Right ventricle myocardium superior (tissue), 1 donor: ENCODE measurements around the gene CDR2. TPM values are rescaled to one million over a fixed set of nuclear protein-coding genes. Genes with fewer than 3 reads are reported as not detected.
"Not testable (repeated sequence)": the region's sequence is repeated elsewhere in the genome, so short reads cannot be mapped to it uniquely, and the experiment has no call there.

Experiments used
- ATAC-seq: fragments of 200-7000 bp; cut with Tn5 transposase; one replicate; pipeline ENCODE4 v1.9.1; 2020; ENCODE audit warnings: mild to moderate bottlenecking; ENCODE audit not compliant: poor library complexity
- DNase-seq: peaks from one replicate; pipeline ENCODE4 v3.0.0-alpha.2; 2020
- intact Hi-C: fragments of 100-400 bp; cut with DNase I; formaldehyde crosslinking; loops from one replicate; pipeline ENCODE4 v1.11.2; 2022
- total RNA-seq: library from RNA; stranded (reverse); fragmentation: NEBNext Ultra II Directional; extraction: Animal tissue kit (Norgen Biotek cat#: 25700); gene quantifications from one replicate; pipeline ENCODE4 v1.2.1, GENCODE V29; 2021
- donor health status: DM: no; HTN: yes; CAD: no; lungs with severe emphysema.

Gene CDR2
- total RNA-seq, 1 donor from 2014 or later, result 5.2 TPM

GRCh38 chr16:22356930-22357634 is 17.3 kb downstream of the CDR2 start:
- no peak for DNase-seq
- ATAC-seq, result no peak
- intact Hi-C loops, result no loop called here

- ATAC-seq (no peak), DNase-seq (no peak)
- intact Hi-C loops, result no loop called here
Observed at GRCh38 chr16:22355487-22355908, 18.9 kb downstream of the CDR2 start.

GRCh38 chr16:22353933-22354541 is 20.4 kb downstream of the CDR2 start:
- ATAC-seq, result no peak
- intact Hi-C loops, result no loop called here
- no peak for DNase-seq

- ATAC-seq (peak; percentile 20), DNase-seq (no peak)
- intact Hi-C loops, result no loop called here
Observed at GRCh38 chr16:22353191-22353919, 21.1 kb downstream of the CDR2 start.

- no peak for ATAC-seq
- intact Hi-C loops, result no loop called here
- DNase-seq, result no peak
Observed at GRCh38 chr16:22352723-22353122, 21.7 kb downstream of the CDR2 start.

- ATAC-seq (no peak), DNase-seq (no peak)
- intact Hi-C loops, result no loop called here
Observed at GRCh38 chr16:22352140-22352539, 22.3 kb downstream of the CDR2 start.

GRCh38 chr16:22351017-22351416 is 23.4 kb downstream of the CDR2 start:
- intact Hi-C loops, DNase-seq, ATAC-seq: not testable (repeated sequence)

GRCh38 chr16:22348291-22348690 is 26.1 kb downstream of the CDR2 start:
- DNase-seq (no peak), ATAC-seq (no peak)
- intact Hi-C loops, result no loop called here

- DNase-seq, result peak; percentile 69
- intact Hi-C loops, result no loop called here
- ATAC-seq, result peak; percentile 97
Observed at GRCh38 chr16:22347100-22347820, 27.2 kb downstream of the CDR2 start.

- intact Hi-C loops, result no loop called here
- DNase-seq, result peak; percentile 37
- peak; percentile 35 for ATAC-seq
Observed at GRCh38 chr16:22346483-22346882, 27.9 kb downstream of the CDR2 start.

GRCh38 chr16:22342082-22342481 is 32.3 kb downstream of the CDR2 start:
- no peak for DNase-seq
- intact Hi-C loops, result no loop called here
- ATAC-seq, result no peak

- intact Hi-C loops, result no loop called here
- no peak for ATAC-seq
- DNase-seq, result no peak
Observed at GRCh38 chr16:22340945-22341344, 33.5 kb downstream of the CDR2 start.

GRCh38 chr16:22337849-22338635 is 36.4 kb downstream of the CDR2 start:
- intact Hi-C loops, result no loop called here
- ATAC-seq (no peak), DNase-seq (no peak)

GRCh38 chr16:22337045-22337444 is 37.4 kb downstream of the CDR2 start:
- DNase-seq (no peak), ATAC-seq (no peak)
- intact Hi-C loops, result no loop called here

- DNase-seq (no peak), ATAC-seq (no peak)
- intact Hi-C loops, result no loop called here
Observed at GRCh38 chr16:22336581-22336980, 37.8 kb downstream of the CDR2 start.

GRCh38 chr16:22335668-22336246 is 38.7 kb downstream of the CDR2 start:
- DNase-seq (no peak), ATAC-seq (no peak)
- intact Hi-C loops, result no loop called here

GRCh38 chr16:22333457-22333994 is 40.9 kb downstream of the CDR2 start:
- intact Hi-C loops, result no loop called here
- ATAC-seq, result peak; percentile 58
- DNase-seq, result peak; percentile 42

GRCh38 chr16:22330326-22330725 is 44.1 kb downstream of the CDR2 start:
- ATAC-seq, result no peak
- intact Hi-C loops, result no loop called here

More at GRCh38 chr16:22330326-22330725, 44.1 kb downstream of the CDR2 start:
- no peak for DNase-seq
